H1 (cell line): ENCODE measurements around the gene MANSC4. TPM values are rescaled to one million over a fixed set of nuclear protein-coding genes. Genes with fewer than 3 reads are reported as not detected.

Experiments
- GTF2F1 ChIP-seq: IDR thresholded peaks from 2 replicates; pipeline ENCODE4 v1.6.1; 2012; ENCODE audit warnings: low read depth, low read length, improper control_type of control experiment, borderline replicate concordance
- KDM1A ChIP-seq: fragments of 200-600, 300-600 bp; sonication (generic); IDR thresholded peaks from 2 replicates; pipeline ENCODE4 v1.7.1; 2016; ENCODE audit warnings: mild to moderate bottlenecking, low read length, borderline replicate concordance
- polyA plus RNA-seq, 7 experiments: library from polyadenylated mRNA; depleted of rRNA in 3 of 7; stranded (reverse) in 5 of 7; unstranded in 2 of 7; fragments of >200 nt in 5 of 7; fragments of 200-250 nt in 2 of 7; gene quantifications; 1 replicate in 5 of 7; 2 replicates in 1 of 7; 4 replicates in 1 of 7; pipeline versions ENCODE4 v1.2.1 to v1.2.3, GENCODE V29; 2011 to 2013; ENCODE audit warnings: missing spikeins in 2 of 7, mixed read lengths in 2 of 7
- total RNA-seq: library from RNA; stranded (reverse); fragmentation: NEBNext Ultra II Directional; extraction: Animal tissue kit (Norgen Biotek cat#: 25700); gene quantifications from 2 replicates; pipeline ENCODE4 v1.2.1, GENCODE V29; 2021

Gene MANSC4
- total and polyA plus RNA-seq, 2 of the 8 experiments (the other 6 are each of a cell fraction or from before 2014, with no cell fraction given): not detected

DNA sequence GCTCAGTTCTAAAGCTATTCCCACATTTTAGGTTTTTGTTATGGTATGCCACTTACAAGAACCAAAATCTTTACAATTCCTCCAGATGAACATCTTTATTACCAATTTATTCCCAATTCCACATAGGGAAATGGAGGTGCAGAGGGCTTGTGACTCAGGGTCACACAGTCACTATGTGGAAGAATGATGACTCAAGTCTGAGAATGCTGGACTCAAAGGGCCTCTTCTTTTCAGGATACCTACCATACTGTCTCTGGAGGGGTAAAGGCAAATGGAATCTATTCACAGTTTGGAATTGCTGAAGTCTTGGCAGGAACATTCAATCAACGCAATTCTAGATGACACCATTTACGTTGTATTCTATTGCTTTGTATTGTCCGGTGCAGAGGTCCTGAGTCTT lies 48.2 kb upstream of the MANSC4 start (continued):
- TF ChIP-seq KDM1A: no peak
- no peak for TF ChIP-seq GTF2F1
- TF ChIP-seq, all 59 proteins: peak for 0
